Activated B cell treated with CpG ODN at 0.5 μM for 24 hours (primary cell): ENCODE data around the gene RGCC. TPM values are rescaled to one million over a fixed set of nuclear protein-coding genes. Genes with fewer than 3 reads are reported as not detected.

Source experiments
- ATAC-seq: fragments of 200-7000 bp; cut with Tn5 transposase; one replicate; pipeline ENCODE4 v1.10.0; 2021; ENCODE audit warnings: low read depth, mild to moderate bottlenecking, moderate library complexity
- CTCF ChIA-PET: fragments of 350-600 bp; sonication (Branson Sonifier 250); formaldehyde crosslinking; loops from one replicate; lab custom pipeline; 2021; ENCODE audit warnings: antibody characterized with exemption; lab: Charles Lee
- POLR2A ChIA-PET: fragments of 350-600 bp; sonication (Branson Sonifier 250); formaldehyde crosslinking; loops from one replicate; lab custom pipeline; 2021; ENCODE audit warnings: antibody characterized with exemption; lab: Charles Lee
- DNase-seq: peaks from one replicate; pipeline ENCODE4 v3.0.0; 2022
- H3K27ac Mint-ChIP-seq: one replicate; pipeline ENCODE4 v1.8.0; 2020; ENCODE audit warnings: mixed read lengths
- H3K27me3 Mint-ChIP-seq: one replicate; pipeline ENCODE4 v1.8.0; 2021; ENCODE audit warnings: mixed read lengths
- H3K36me3 Mint-ChIP-seq: one replicate; pipeline ENCODE4 v1.8.0; 2021; ENCODE audit warnings: low read depth, mixed read lengths
- H3K4me1 Mint-ChIP-seq: one replicate; pipeline ENCODE4 v1.8.0; 2021; ENCODE audit warnings: mixed read lengths
- H3K4me3 Mint-ChIP-seq: one replicate; pipeline ENCODE4 v1.8.0; 2020; ENCODE audit warnings: mild to moderate bottlenecking, mixed read lengths
- H3K9me3 Mint-ChIP-seq: one replicate; pipeline ENCODE4 v1.8.0; 2020; ENCODE audit warnings: mixed read lengths
- CTCF ChIP-seq: fragments of 200-600 bp; IDR thresholded peaks from one replicate; pipeline ENCODE4 v1.8.0; 2022; ENCODE audit warnings: antibody characterized with exemption, mild to moderate bottlenecking
- intact Hi-C: fragments of 100-400 bp; cut with micrococcal nuclease; formaldehyde crosslinking; loops from one replicate; pipeline ENCODE4 v1.15.1; 2024
- total RNA-seq: library from RNA; stranded (reverse); gene quantifications from 2 replicates; pipeline ENCODE4 v1.2.3, GENCODE V29; 2022

Gene RGCC
- total RNA-seq, 1 donor from 2014 or later, result 2.4 TPM

- peaks cover 53% of the 10 kb centered on the region for H3K4me1 Mint-ChIP-seq
- TF ChIP-seq CTCF, result no peak
- H3K9me3 Mint-ChIP-seq, result no peaks in the 10 kb centered on the region
- no peaks in the 10 kb centered on the region for H3K27me3 Mint-ChIP-seq
- no peak for ATAC-seq
- ChIA-PET POLR2A (interaction anchor here (2.3 kb wide), 1 partner anchor 26 kb away, joined by 13 read pairs; no protein-coding TSS in a partner anchor), CTCF (no interaction called here)
- H3K4me3 Mint-ChIP-seq, result no peak overlapping the region
- intact Hi-C loops, result loop anchor here (1.0 to 10.0 kb wide), 6 partner anchors 9 to 806 kb away; partner anchors contain the start of genes AKAP11, KBTBD7, NAA16 and RGCC
- peak overlapping the region; percentile 86 for H3K27ac Mint-ChIP-seq
- H3K36me3 Mint-ChIP-seq, result peaks cover 3% of the 10 kb centered on the region
- no peak for DNase-seq
Measured at GRCh38 chr13:41465898-41466320, 8.6 kb downstream of the RGCC start.

- DNase-seq (no peak), ATAC-seq (no peak)
- Mint-ChIP-seq H3K4me1 (peaks cover 42% of the 10 kb centered on the region), H3K4me3 (no peak overlapping the region), H3K9me3 (no peaks in the 10 kb centered on the region), H3K36me3 (peaks cover 3% of the 10 kb centered on the region), H3K27ac (no peak overlapping the region), H3K27me3 (no peaks in the 10 kb centered on the region)
- intact Hi-C loops, result loop anchor here (10.0 kb wide), 1 partner anchor 273 kb away; the partner anchor contains the start of gene KBTBD7
- ChIA-PET POLR2A (no interaction called here), CTCF (interaction anchor here (0.7 kb wide), 1 partner anchor 37 kb away, joined by 3 read pairs; no protein-coding TSS in a partner anchor)
- TF ChIP-seq CTCF, result no peak
Measured at GRCh38 chr13:41467425-41467945, 10.1 kb downstream of the RGCC start.

- DNase-seq (no peak), ATAC-seq (no peak)
- Mint-ChIP-seq H3K36me3 (peaks cover 3% of the 10 kb centered on the region), H3K4me1 (peaks cover 30% of the 10 kb centered on the region), H3K4me3 (no peak overlapping the region), H3K27me3 (no peaks in the 10 kb centered on the region), H3K9me3 (no peaks in the 10 kb centered on the region), H3K27ac (no peak overlapping the region)
- intact Hi-C loops, result loop anchor here (10.0 kb wide), 1 partner anchor 274 kb away; the partner anchor contains the start of gene KBTBD7
- no peak for TF ChIP-seq CTCF
- ChIA-PET POLR2A (no interaction called here), CTCF (no interaction called here)
Measured at GRCh38 chr13:41468631-41469030, 11.3 kb downstream of the RGCC start.

- DNase-seq (no peak), ATAC-seq (no peak)
- POLR2A ChIA-PET, result no interaction called here
- no peak for TF ChIP-seq CTCF
- Mint-ChIP-seq H3K27me3 (no peaks in the 10 kb centered on the region), H3K4me1 (peaks cover 14% of the 10 kb centered on the region), H3K27ac (no peak overlapping the region), H3K36me3 (peaks cover 3% of the 10 kb centered on the region), H3K9me3 (no peaks in the 10 kb centered on the region), H3K4me3 (no peak overlapping the region)
- CTCF ChIA-PET, result no interaction called here
- intact Hi-C loops, result no loop called here
Measured at GRCh38 chr13:41470196-41470595, 12.8 kb downstream of the RGCC start.

GRCh38 chr13:41471785-41472184, 14.4 kb downstream of the RGCC start:
- intact Hi-C loops, result no loop called here
- Mint-ChIP-seq H3K36me3 (peaks cover 3% of the 10 kb centered on the region), H3K4me1 (peaks cover 1% of the 10 kb centered on the region), H3K9me3 (no peaks in the 10 kb centered on the region), H3K27ac (no peak overlapping the region), H3K4me3 (no peak overlapping the region), H3K27me3 (no peaks in the 10 kb centered on the region)
- ChIA-PET CTCF (no interaction called here), POLR2A (no interaction called here)
- TF ChIP-seq CTCF, result no peak
- no peak for DNase-seq
- ATAC-seq, result no peak
